Transverse colon (tissue), 4 donors: ENCODE measurements around the gene CDK5RAP2.

Experiments used
- CTCF ChIP-seq, 5 experiments: fragments of 200-600 bp in 3 of 5; fragments of 450-650 bp in 2 of 5; sonication (generic) in 3 of 5; IDR thresholded peaks; 1 replicate in 2 of 5; 2 replicates in 3 of 5; pipeline ENCODE4 v1.5.1; 2016 to 2017; ENCODE audit warnings: antibody characterized with exemption in 5 of 5, inconsistent platforms in 3 of 5, mild to moderate bottlenecking in 2 of 5, moderate library complexity in 1 of 5
- POLR2AphosphoS5 ChIP-seq, 3 donors: sonication (generic); formaldehyde crosslinking; IDR thresholded peaks; one replicate each; pipeline ENCODE4 v1.6.1; 2016; ENCODE audit warnings: antibody characterized with exemption in 3 of 3

DNA sequence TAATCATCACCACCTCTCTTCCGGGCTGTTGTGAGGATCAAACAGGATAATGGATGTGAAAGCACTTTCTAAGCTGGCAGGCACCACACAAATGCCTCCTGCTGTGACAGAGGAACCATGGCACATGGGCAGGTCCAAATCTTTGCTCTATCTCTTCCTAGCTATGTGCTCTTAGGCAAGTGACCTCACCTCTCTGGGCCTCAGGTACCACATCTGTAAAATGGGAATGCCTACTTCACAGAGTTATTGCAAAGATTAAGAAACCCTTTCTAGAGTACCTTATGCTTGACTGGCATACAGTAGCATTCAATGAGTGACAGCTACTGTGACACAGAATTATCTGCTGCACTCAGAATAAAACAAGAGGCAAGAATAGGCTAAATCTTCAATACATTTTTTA is 51.6 kb downstream of the CDK5RAP2 start:
- TF ChIP-seq CTCF (IDR thresholded peaks at IDR 0.05) (no peak), POLR2AphosphoS5 (IDR thresholded peaks at IDR 0.05) (no peak)
